K562 (cell line): Measurements from ENCODE around the gene SLC4A5. TPM values are rescaled to one million over a fixed set of nuclear protein-coding genes. Genes with fewer than 3 reads are reported as not detected.
A peak's percentile ranks its signal among the peaks of the same experiment; 100 is the strongest.

ENCODE experiments used
- ATAC-seq: fragments of 200-7000 bp; cut with Tn5 transposase; 3 replicates; pipeline ENCODE4 v1.9.1; 2020; ENCODE audit warnings: moderate library complexity
- BruUV-seq: library from RNA; stranded (reverse); fragments of 400-500 nt; replicated peaks from 2 replicates; lab custom pipeline; 2021; lab: Mats Ljungman, UMichigan
- CTCF ChIA-PET: fragments of 300-600 bp; formaldehyde crosslinking; extraction: SDS; loops from one replicate; lab custom pipeline; 2021; ENCODE audit warnings: low intra/inter-chr PET ratio; lab: Yijun Ruan, JAX
- POLR2A ChIA-PET: fragments of 300-600, 350-650 bp; sonication (Branson Sonifier 250); formaldehyde crosslinking; extraction: SDS; loops from one replicate; lab custom pipeline; 2021; ENCODE audit warnings: antibody characterized with exemption, inconsistent platforms; lab: Yijun Ruan, JAX
- DNase-seq, 4 experiments: peaks; one replicate each; pipeline versions ENCODE4 v3.0.0 to v3.0.0-alpha.2; 2011 to 2018; ENCODE audit warnings: low spot score in 3 of 4, mixed read lengths in 3 of 4; ENCODE audit errors: extremely low read depth in 1 of 4
- FAIRE-seq: peaks from 2 replicates; lab custom pipeline; 2011; peaks lifted over from hg19 to GRCh38; lab: Jason Lieb, UNC
- H2AFZ ChIP-seq: 2 replicates; pipeline ENCODE4 v1.6.0; 2011; ENCODE audit warnings: low read depth, low read length, control low read depth, inconsistent platforms
- H3K27ac ChIP-seq: fragments of 200-600 bp; 3 replicates; pipeline ENCODE4 v1.8.0; 2011; ENCODE audit warnings: low read depth, mild to moderate bottlenecking, control low read depth, inconsistent platforms, low read length, moderate library complexity, mixed read lengths; ENCODE audit errors: extremely low read depth
- H3K27me3 ChIP-seq, 2 experiments: fragments of 300-600 bp in 1 of 2; 2 replicates in 1 of 2; 3 replicates in 1 of 2; pipeline versions ENCODE4 v1.6.0 to v1.8.0; 2011; ENCODE audit warnings: inconsistent platforms in 2 of 2, low read length in 2 of 2, mild to moderate bottlenecking in 1 of 2, mixed read lengths in 1 of 2, moderate library complexity in 1 of 2; ENCODE audit not compliant: control insufficient read depth in 2 of 2, insufficient read depth in 2 of 2
- H3K36me3 ChIP-seq: fragments of 300-600 bp; 3 replicates; pipeline ENCODE4 v1.8.0; 2011; ENCODE audit warnings: mild to moderate bottlenecking, low read length, inconsistent platforms; ENCODE audit not compliant: control insufficient read depth, insufficient read depth
- H3K4me1 ChIP-seq, 2 experiments: fragments of 200-600 bp in 1 of 2; replicated peaks in 1 of 2; 2 replicates in 1 of 2; 3 replicates in 1 of 2; pipeline versions ENCODE4 v1.5.1 to v1.8.0; 2011; ENCODE audit warnings: inconsistent platforms in 2 of 2, low read length in 2 of 2, mild to moderate bottlenecking in 1 of 2, mixed read lengths in 1 of 2, moderate library complexity in 1 of 2; ENCODE audit not compliant: control insufficient read depth in 2 of 2, insufficient read depth in 2 of 2
- H3K4me2 ChIP-seq: 2 replicates; pipeline ENCODE4 v1.6.1; 2011; ENCODE audit warnings: low read length, control low read depth, inconsistent platforms, mixed read lengths; ENCODE audit not compliant: insufficient read depth
- H3K4me3 ChIP-seq: fragments of 200-600 bp; sonication (generic), shearing (Covaris generic); 2 replicates; pipeline ENCODE4 v1.5.1; 2016; ENCODE audit warnings: control low read depth, inconsistent platforms
- H3K79me2 ChIP-seq: fragments of 200-600 bp; 3 replicates; pipeline ENCODE4 v1.8.0; 2011; ENCODE audit warnings: low read length, inconsistent platforms; ENCODE audit not compliant: control insufficient read depth, insufficient read depth
- H3K9ac ChIP-seq, 2 experiments: 2 replicates each; pipeline versions ENCODE4 v1.6.0 to v1.6.1; 2011; ENCODE audit warnings: low read depth in 2 of 2, low read length in 2 of 2, control low read depth in 1 of 2, inconsistent platforms in 1 of 2, mild to moderate bottlenecking in 1 of 2, mixed read lengths in 1 of 2; ENCODE audit not compliant: insufficient read depth in 1 of 2
- H3K9me1 ChIP-seq: one replicate; pipeline ENCODE4 v1.6.0; 2011; ENCODE audit warnings: inconsistent platforms, mild to moderate bottlenecking, low read length, moderate library complexity; ENCODE audit not compliant: control insufficient read depth, insufficient read depth
- H3K9me3 ChIP-seq: replicated peaks from 2 replicates; pipeline ENCODE4 v1.5.1; 2011; ENCODE audit warnings: low read depth, low read length, inconsistent platforms; ENCODE audit not compliant: control insufficient read depth, insufficient read depth
- H4K20me1 ChIP-seq: replicated peaks from 2 replicates; pipeline ENCODE4 v1.6.1; 2011; ENCODE audit warnings: low read length, inconsistent platforms, mixed read lengths; ENCODE audit not compliant: control insufficient read depth, insufficient read depth
- CBFA2T3 ChIP-seq: fragments of 450-650 bp; IDR thresholded peaks from 2 replicates; pipeline ENCODE4 v1.6.1; 2017
- CEBPZ ChIP-seq: fragments of 150-350 bp; IDR thresholded peaks from 2 replicates; pipeline ENCODE4 v1.6.1; 2014; ENCODE audit warnings: low read depth, mild to moderate bottlenecking, low read length, borderline replicate concordance
- ESRRA ChIP-seq: fragments of 450-650 bp; IDR thresholded peaks from 2 replicates; pipeline ENCODE4 v1.6.1; 2014; ENCODE audit warnings: low read depth, mild to moderate bottlenecking, moderate library complexity, borderline replicate concordance
- KDM5B ChIP-seq: fragments of 200-600 bp; sonication (generic); IDR thresholded peaks from 2 replicates; pipeline ENCODE4 v1.6.1; 2012; ENCODE audit warnings: low read depth, mild to moderate bottlenecking, moderate library complexity, low read length, control low read depth, inconsistent platforms; ENCODE audit not compliant: insufficient replicate concordance
- PRPF4 ChIP-seq: fragments of 200-400 bp; formaldehyde crosslinking; IDR thresholded peaks from one replicate; pipeline ENCODE4 v1.6.1; 2017; ENCODE audit warnings: low read length, low read depth, mild to moderate bottlenecking; ENCODE audit not compliant: insufficient read depth, poor library complexity, severe bottlenecking
- RCOR1 ChIP-seq, 2 experiments: IDR thresholded peaks; 2 replicates each; pipeline ENCODE4 v1.6.1; 2012; ENCODE audit warnings: low read depth in 2 of 2, low read length in 2 of 2, borderline replicate concordance in 1 of 2, improper control_type of control experiment in 1 of 2
- USF2 ChIP-seq: sonication (generic); formaldehyde crosslinking; IDR thresholded peaks from 2 replicates; pipeline ENCODE4 v1.5.0; 2020; ENCODE audit warnings: missing genetic modification reagents
- ZFP36 ChIP-seq: fragments of 150-350 bp; IDR thresholded peaks from 2 replicates; pipeline ENCODE4 v1.6.1; 2018; ENCODE audit warnings: low read length, low read depth; ENCODE audit not compliant: partially characterized antibody
- WGBS: fragments of 100-300 bp; shearing (Covaris generic); methylation state at CpG from one replicate; pipeline ENCODE4 v1.1.6; 2016; ENCODE audit warnings: low coverage, mixed read lengths; ENCODE audit not compliant: insufficient coverage; ENCODE audit errors: missing lambda C conversion rate; 5-methylcytosine and 5-hydroxymethylcytosine counted together
- in situ Hi-C: fragments of 300-500 bp; cut with MboI; formaldehyde crosslinking; loops from 4 replicates; pipeline ENCODE4 v1.15.0; 2018; ENCODE audit warnings: inconsistent platforms, mixed read lengths
- intact Hi-C: fragments of 100-400 bp; cut with micrococcal nuclease; formaldehyde crosslinking; loops from 2 replicates; pipeline ENCODE4 v1.14.2; 2022
- polyA plus RNA-seq, 8 experiments: library from polyadenylated mRNA; depleted of rRNA in 4 of 8; stranded (reverse) in 5 of 8; unstranded in 3 of 8; fragments of >200 nt; fragmentation: Nextera tagmentation in 2 of 8; fragmentation: Illumina TruSeq in 1 of 8; extraction: Ambion mirVana in 2 of 8; extraction: Trizol in 1 of 8; gene quantifications; 2 replicates each; pipeline versions ENCODE4 v1.2.1 to v1.2.3, GENCODE V29; 2011 to 2014; ENCODE audit warnings: inconsistent platforms in 1 of 8, missing spikeins in 1 of 8
- total RNA-seq, 7 experiments: library from RNA; depleted of rRNA in 6 of 7; stranded (reverse); fragments of >200 nt in 6 of 7; fragmentation: Illumina TruSeq in 2 of 7; extraction: Trizol in 2 of 7; gene quantifications; 2 replicates each; pipeline versions ENCODE4 v1.2.1 to v1.2.3, GENCODE V29; 2011 to 2021; ENCODE audit warnings: low replicate concordance in 1 of 7

The SLC4A5 gene
- total and polyA plus RNA-seq, 9 of the 15 experiments (the other 6 are each of a cell fraction or from before 2014, with no cell fraction given): 0.03 to 0.77 (median 0.14) TPM; not detected in 1

DNA sequence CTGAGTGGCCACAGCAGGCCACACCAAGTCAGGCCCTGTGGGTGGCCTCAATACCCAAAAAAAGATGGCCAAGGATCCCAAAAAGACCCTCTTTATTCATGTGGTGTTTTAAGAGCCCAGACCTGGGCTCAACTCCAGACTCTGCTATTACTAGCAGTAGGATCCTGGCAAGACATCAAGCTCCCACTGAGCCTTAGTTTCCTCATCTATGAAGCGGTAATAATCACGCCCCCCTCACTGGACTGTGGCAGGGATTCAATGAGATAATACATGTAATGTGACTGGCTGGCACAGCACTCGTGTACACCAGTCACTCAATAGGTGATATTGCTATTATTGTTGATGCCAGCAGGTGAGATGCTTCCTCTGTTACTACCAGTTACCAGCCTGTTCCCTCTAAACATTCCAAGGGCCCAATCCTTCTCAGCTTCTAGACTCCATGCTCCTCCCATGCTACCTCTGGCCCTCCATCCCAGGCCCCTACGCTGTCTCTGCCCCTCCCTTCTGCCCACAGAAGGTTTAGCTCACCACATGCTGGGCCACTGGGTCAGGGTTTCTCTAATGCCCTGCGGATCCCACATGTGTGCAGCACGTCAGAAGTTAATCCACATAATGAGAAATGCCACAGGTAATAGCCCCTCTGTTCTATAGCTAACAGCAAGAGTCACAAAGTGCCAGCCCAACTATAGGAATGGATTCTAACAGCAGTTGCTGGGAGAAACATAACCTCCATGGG, 51.2 kb downstream of the SLC4A5 start:
- TF ChIP-seq ZFP36: no peak
- peaks cover 4 to 9% of the 10 kb centered on the region in 2 experiments; a peak in 3 of 5 replicates for H3K4me1 ChIP-seq
- H4K20me1 ChIP-seq: no peaks in the 10 kb centered on the region; the same call in 1 of the 2 replicates
- 39% methylated on average over 6 of the region's 6 CpGs for WGBS
- H3K4me3 ChIP-seq: no peak overlapping the region
- FAIRE-seq (no peak), ATAC-seq (no peak), DNase-seq (no peak)
- H3K36me3 ChIP-seq: no peaks in the 10 kb centered on the region
- intact Hi-C loops: no loop called here
- no peaks in the 10 kb centered on the region for H3K79me2 ChIP-seq
- CTCF ChIA-PET: no interaction called here
- no peak overlapping the region for H3K27ac ChIP-seq
- peak overlapping the region; percentile 68; the same call in 1 of the 2 replicates for H2AFZ ChIP-seq
- POLR2A ChIA-PET: interaction anchor here (0.6 to 0.8 kb wide), 3 partner anchors 10 to 35 kb away, joined by 3 to 5 read pairs (median 3); no protein-coding TSS in a partner anchor
- no TSS peak for BruUV-seq
- H3K9ac ChIP-seq: no peak overlapping the region
- in situ Hi-C loops: no loop called here
- peaks cover 8 to 9% of the 10 kb centered on the region in 2 experiments; a peak in 3 of 5 replicates for H3K27me3 ChIP-seq
- no peak overlapping the region for H3K4me2 ChIP-seq
- no peaks in the 10 kb centered on the region for H3K9me1 ChIP-seq
- no peaks in the 10 kb centered on the region for H3K9me3 ChIP-seq

- Histone ChIP-seq H3K4me1 (peaks cover 4 to 9% of the 10 kb centered on the region in 2 experiments; a peak in 3 of 5 replicates), H3K4me3 (no peak overlapping the region), H3K4me2 (no peak overlapping the region), H3K9me1 (no peaks in the 10 kb centered on the region), H3K27me3 (peaks cover 9 to 15% of the 10 kb centered on the region in 2 experiments; a peak in 4 of 5 replicates), H3K27ac (no peak overlapping the region), H3K36me3 (no peaks in the 10 kb centered on the region), H2AFZ (no peak overlapping the region), H3K9ac (no peak overlapping the region; a peak in 1 of 4 replicates), H3K9me3 (no peaks in the 10 kb centered on the region), H3K79me2 (no peaks in the 10 kb centered on the region), H4K20me1 (no peaks in the 10 kb centered on the region; the same call in 1 of the 2 replicates)
- intact Hi-C loops (no loop called here), in situ Hi-C loops (no loop called here)
- ChIA-PET POLR2A (interaction anchor here (0.6 to 0.8 kb wide), 3 partner anchors 10 to 16 kb away, joined by 3 to 5 read pairs (median 4); no protein-coding TSS in a partner anchor), CTCF (no interaction called here)
- TF ChIP-seq CEBPZ (no peak), RCOR1 (IDR thresholded peaks at IDR 0.05; ENCODE audit: borderline replicate concordance in 1 of 2, low read depth in 2 of 2, low read length in 2 of 2) (no peak), KDM5B (no peak), CBFA2T3 (no peak), ESRRA (peak; percentile 52; the same call in 1 of the 2 replicates), PRPF4 (no peak), USF2 (no peak)
- WGBS: 10% methylated on average over 2 of the region's 2 CpGs
- FAIRE-seq: no peak
- DNase-seq: no peak
- ATAC-seq: no peak
- no TSS peak for BruUV-seq
Measured at GRCh38 chr2:74291218-74291544, 52.0 kb downstream of the SLC4A5 start.
